Stimulated activated CD4-positive, alpha-beta T cell treated with anti-CD3 and anti-CD28 coated beads, Interleukin-4, amount 100 ng/mL, for 1 hour (primary cell): ENCODE results near the gene TRIP13.
"Not testable (repeated sequence)": the region's sequence is repeated elsewhere in the genome, so short reads cannot be mapped to it uniquely, and the experiment has no call there.

Experiments
- DNase-seq: peaks from one replicate; pipeline ENCODE4 v3.0.0-alpha.2; 2020

TRIP13 gene

GRCh38 chr5:873328-873727, 19.4 kb upstream of the TRIP13 start:
- DNase-seq, result no peak

- no peak for DNase-seq
Observed at GRCh38 chr5:875931-876330, 16.8 kb upstream of the TRIP13 start.

GRCh38 chr5:876398-877365, 16.0 kb upstream of the TRIP13 start:
- DNase-seq, result no peak

GRCh38 chr5:878125-878524, 14.6 kb upstream of the TRIP13 start:
- DNase-seq, result no peak

- DNase-seq, result not testable (repeated sequence)
Observed at GRCh38 chr5:878677-879076, 14.0 kb upstream of the TRIP13 start.

- no peak for DNase-seq
Observed at GRCh38 chr5:880816-881550, 11.7 kb upstream of the TRIP13 start.

GRCh38 chr5:881551-881935, 11.1 kb upstream of the TRIP13 start:
- DNase-seq, result no peak

- DNase-seq, result no peak
Observed at GRCh38 chr5:882253-883183, 10.2 kb upstream of the TRIP13 start.

- DNase-seq, result no peak
Observed at GRCh38 chr5:883475-884181, 9.1 kb upstream of the TRIP13 start.

- no peak for DNase-seq
Observed at GRCh38 chr5:884345-885126, 8.1 kb upstream of the TRIP13 start.

GRCh38 chr5:885127-885442, 7.6 kb upstream of the TRIP13 start:
- DNase-seq, result no peak

- no peak for DNase-seq
Observed at GRCh38 chr5:885529-885928, 7.2 kb upstream of the TRIP13 start.

- no peak for DNase-seq
Observed at GRCh38 chr5:886036-886435, 6.6 kb upstream of the TRIP13 start.

- DNase-seq, result no peak
Observed at GRCh38 chr5:886716-887325, 5.9 kb upstream of the TRIP13 start.

GRCh38 chr5:887947-888637, 4.6 kb upstream of the TRIP13 start:
- no peak for DNase-seq

GRCh38 chr5:888638-889035, 4.0 kb upstream of the TRIP13 start:
- DNase-seq, result no peak

GRCh38 chr5:889075-889710, 3.5 kb upstream of the TRIP13 start:
- no peak for DNase-seq

GRCh38 chr5:891117-891836, 1.4 kb upstream of the TRIP13 start:
- DNase-seq, result no peak

- DNase-seq, result no peak
Observed at GRCh38 chr5:891837-892393, 769 bp upstream of the TRIP13 start.
